ENCODE data around the gene AP1B1.

The AP1B1 gene

DNA sequence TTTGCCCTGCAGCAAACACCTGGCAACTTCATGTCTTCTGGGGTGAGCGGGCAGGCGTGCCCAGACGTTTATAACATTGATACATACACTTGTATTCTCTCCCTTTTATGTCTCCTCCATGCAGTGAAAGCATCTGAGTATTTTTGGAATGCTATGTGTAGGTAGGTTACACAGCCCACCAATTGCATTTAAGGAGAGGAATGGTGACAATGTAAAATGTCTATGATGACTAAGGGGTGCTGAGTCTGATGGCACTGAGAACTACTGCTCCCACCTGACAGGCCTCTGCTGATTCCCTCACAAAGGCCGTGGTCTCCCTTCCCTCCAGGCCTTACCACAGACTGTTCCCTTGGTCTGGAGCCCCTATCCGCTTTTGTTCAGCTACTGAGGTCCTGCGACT, 50.0 kb downstream of the AP1B1 start:
- TF ChIP-seq, protein P1, sequence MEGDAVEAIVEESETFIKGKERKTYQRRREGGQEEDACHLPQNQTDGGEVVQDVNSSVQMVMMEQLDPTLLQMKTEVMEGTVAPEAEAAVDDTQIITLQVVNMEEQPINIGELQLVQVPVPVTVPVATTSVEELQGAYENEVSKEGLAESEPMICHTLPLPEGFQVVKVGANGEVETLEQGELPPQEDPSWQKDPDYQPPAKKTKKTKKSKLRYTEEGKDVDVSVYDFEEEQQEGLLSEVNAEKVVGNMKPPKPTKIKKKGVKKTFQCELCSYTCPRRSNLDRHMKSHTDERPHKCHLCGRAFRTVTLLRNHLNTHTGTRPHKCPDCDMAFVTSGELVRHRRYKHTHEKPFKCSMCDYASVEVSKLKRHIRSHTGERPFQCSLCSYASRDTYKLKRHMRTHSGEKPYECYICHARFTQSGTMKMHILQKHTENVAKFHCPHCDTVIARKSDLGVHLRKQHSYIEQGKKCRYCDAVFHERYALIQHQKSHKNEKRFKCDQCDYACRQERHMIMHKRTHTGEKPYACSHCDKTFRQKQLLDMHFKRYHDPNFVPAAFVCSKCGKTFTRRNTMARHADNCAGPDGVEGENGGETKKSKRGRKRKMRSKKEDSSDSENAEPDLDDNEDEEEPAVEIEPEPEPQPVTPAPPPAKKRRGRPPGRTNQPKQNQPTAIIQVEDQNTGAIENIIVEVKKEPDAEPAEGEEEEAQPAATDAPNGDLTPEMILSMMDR (IDR thresholded peaks at IDR 0.05; ENCODE audit: control insufficient read depth, extremely low read depth, insufficient read depth): no peak
- no peak for DNase-seq (ENCODE audit: low read depth)
- no peak overlapping the region for H3K4me3 ChIP-seq (ENCODE audit: low read depth, low read length)

DNA sequence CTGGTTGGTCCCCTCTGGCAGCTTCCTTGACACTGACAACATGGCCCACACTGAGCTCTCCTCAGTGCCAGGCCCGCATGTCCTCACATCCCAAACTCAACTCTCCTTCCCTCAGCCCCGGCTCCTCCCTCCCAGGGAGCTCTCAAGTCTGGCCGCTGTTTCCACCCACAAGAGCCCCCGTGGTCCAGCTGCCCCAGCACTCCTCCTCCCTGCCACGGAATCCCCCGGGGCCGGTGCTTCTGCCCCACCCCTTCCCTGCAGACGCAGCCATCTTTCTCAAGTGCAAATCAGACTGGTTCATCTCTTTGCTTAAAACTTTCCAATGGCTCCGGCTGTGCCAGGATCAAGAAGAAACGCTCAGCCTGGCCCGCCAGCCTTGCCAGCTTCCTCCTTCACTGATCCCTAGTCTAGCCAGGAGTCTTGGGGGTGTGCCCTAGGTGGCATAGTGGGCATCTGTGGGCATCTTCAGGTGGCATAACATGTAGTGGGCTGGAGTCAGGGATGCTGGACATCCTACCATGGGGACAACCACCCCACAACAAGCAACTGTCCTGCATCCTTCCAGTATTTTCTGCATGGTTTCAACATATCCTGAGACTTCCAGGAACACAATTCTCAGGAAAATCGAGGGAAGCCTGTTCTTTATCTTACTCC, 50.6 kb downstream of the AP1B1 start:
- TF ChIP-seq, protein P1 (IDR thresholded peaks at IDR 0.05; ENCODE audit: control insufficient read depth, extremely low read depth, insufficient read depth): no peak
- DNase-seq (ENCODE audit: low read depth): no peak
- H3K4me3 ChIP-seq (ENCODE audit: low read depth, low read length): no peak overlapping the region

DNA sequence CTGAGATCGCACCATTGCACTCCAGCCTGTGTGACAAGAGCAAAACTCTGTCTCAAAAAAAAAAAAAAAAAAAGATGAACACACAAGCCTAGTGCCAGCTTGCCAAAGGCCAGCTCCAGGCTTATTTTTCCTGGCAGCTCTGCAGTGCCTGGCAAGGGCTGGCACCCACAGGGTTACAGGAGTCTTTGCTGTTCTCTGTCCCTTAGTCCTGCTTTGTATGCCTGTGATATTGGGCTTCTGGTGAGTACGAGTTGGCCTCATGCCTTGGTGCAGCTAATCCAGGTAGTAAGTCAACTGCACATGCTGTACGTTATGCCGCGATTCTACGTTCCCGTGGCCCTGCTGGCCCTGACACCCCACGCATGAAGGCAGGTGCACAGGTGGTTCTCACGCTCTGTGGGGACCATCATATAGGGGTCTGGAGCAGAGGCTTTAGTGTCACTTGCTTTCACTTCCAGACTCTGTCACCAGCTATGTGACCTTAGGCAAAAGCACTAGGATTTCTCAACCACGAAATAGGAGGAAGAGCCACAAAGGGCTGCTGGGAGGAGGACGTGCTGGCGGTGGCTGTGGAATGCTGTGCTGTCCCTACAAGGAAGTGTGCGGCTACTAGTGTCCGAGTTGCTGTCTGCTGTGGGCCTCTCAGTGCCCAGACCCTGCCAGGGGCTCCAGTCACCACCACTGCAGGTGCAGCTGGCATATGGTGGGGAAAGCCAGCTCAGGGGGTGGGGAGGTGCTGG, 51.4 kb downstream of the AP1B1 start:
- H3K4me3 ChIP-seq (ENCODE audit: low read depth, low read length): no peak overlapping the region; the same call in 1 of the 2 replicates
- peak; percentile 96 for DNase-seq (ENCODE audit: low read depth)
- TF ChIP-seq, protein P1 (IDR thresholded peaks at IDR 0.05; ENCODE audit: control insufficient read depth, extremely low read depth, insufficient read depth): no peak

DNA sequence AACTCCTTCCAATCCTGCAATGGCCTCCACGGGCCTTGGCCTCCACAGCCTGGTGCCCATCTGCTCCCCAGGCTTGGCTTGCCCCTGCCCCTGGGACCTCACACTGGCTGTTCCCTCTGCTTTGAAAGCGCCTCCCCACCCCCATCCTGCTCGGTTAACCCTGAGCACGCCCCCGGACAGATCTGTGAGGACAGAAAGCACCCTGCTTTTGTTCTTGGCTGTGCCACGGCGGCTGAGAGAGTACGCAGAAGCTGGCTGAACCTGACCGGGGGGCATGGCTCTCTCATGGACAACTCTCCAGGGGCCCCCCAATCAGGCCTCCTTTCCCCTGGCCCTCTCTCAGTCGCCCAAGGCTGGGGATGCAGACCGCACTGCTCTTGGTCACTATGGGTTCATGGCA, 52.7 kb downstream of the AP1B1 start:
- H3K4me3 ChIP-seq (ENCODE audit: low read depth, low read length): no peak overlapping the region
- no peak for DNase-seq (ENCODE audit: low read depth)
- TF ChIP-seq, protein P1 (IDR thresholded peaks at IDR 0.05; ENCODE audit: control insufficient read depth, extremely low read depth, insufficient read depth): no peak

DNA sequence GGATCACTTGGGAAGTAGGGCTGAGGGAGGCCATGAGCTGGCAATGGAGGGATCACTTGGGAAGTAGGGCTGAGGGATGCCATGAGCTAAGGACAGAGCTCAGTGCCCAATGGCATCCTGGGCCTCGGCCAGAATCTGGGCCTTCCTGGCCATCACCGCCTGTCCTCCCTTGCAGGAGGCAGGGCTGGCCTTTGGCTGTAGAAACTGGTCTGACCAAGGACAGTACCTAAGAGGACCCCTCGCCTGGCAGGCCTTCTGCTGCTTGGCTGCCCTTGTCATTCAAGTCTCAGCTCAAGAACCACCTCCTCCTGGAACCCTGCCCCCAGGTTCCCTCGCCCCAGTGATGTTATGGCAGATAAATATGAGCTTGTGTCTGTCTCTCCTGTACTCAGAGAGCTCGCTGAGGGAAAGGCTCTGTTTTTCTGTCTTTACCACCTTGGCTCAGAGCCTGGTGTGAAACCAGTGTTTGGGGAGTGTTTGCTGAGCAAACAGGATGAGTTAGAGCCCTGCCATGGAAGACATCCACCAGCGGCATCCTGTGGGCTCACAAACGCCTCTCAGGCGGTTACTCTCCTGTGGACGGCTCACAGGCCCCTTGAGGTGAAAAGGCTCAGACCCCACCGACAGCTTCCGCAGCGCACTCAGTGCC, 53.5 kb downstream of the AP1B1 start:
- TF ChIP-seq, protein P1 (IDR thresholded peaks at IDR 0.05; ENCODE audit: control insufficient read depth, extremely low read depth, insufficient read depth): no peak
- H3K4me3 ChIP-seq (ENCODE audit: low read depth, low read length): no peak overlapping the region
- DNase-seq (ENCODE audit: low read depth): peak; percentile 83

DNA sequence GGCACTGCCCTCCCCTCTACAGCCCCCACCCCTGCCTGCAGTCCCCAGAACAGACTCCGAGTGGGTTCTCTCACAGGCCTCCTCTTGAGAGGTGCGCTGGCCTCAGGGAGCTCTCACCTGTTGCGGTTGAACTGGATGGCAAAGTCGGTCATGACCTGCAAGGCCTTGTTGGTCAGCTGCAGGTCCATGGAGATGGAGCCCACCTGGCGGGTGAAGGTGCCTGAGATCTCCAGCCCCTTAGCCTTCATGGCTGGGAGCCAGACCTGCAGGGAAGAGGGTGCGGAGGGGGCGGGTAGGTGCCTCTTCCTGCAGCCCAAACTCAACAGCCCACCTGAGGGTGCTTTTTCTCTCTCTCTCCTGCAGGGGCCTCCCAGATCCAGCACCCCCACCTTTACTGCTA, 54.2 kb downstream of the AP1B1 start:
- TF ChIP-seq, protein P1 (IDR thresholded peaks at IDR 0.05; ENCODE audit: control insufficient read depth, extremely low read depth, insufficient read depth): no peak
- DNase-seq (ENCODE audit: low read depth): no peak
- no peak overlapping the region for H3K4me3 ChIP-seq (ENCODE audit: low read depth, low read length)
